Umbilical cord (tissue), 2 donors: Measurements from ENCODE around the gene ZNF555. TPM values are rescaled to one million over a fixed set of nuclear protein-coding genes. Genes with fewer than 3 reads are reported as not detected.
A peak's percentile ranks its signal among the peaks of the same experiment; 100 is the strongest.
"Not testable (repeated sequence)": the region's sequence is repeated elsewhere in the genome, so short reads cannot be mapped to it uniquely, and the experiment has no call there.

Experiments used
- DNase-seq: peaks from one replicate; pipeline ENCODE4 v3.0.0-alpha.2; 2015; ENCODE audit warnings: low spot score
- total RNA-seq: library from RNA; depleted of rRNA; stranded (reverse); fragments of >200 nt; gene quantifications from one replicate; pipeline ENCODE4 v1.2.3, GENCODE V29; 2014; ENCODE audit warnings: low replicate concordance; ENCODE audit not compliant: insufficient read depth

The ZNF555 gene
- total RNA-seq, 1 donor from 2014 or later: 7.0 TPM

DNA sequence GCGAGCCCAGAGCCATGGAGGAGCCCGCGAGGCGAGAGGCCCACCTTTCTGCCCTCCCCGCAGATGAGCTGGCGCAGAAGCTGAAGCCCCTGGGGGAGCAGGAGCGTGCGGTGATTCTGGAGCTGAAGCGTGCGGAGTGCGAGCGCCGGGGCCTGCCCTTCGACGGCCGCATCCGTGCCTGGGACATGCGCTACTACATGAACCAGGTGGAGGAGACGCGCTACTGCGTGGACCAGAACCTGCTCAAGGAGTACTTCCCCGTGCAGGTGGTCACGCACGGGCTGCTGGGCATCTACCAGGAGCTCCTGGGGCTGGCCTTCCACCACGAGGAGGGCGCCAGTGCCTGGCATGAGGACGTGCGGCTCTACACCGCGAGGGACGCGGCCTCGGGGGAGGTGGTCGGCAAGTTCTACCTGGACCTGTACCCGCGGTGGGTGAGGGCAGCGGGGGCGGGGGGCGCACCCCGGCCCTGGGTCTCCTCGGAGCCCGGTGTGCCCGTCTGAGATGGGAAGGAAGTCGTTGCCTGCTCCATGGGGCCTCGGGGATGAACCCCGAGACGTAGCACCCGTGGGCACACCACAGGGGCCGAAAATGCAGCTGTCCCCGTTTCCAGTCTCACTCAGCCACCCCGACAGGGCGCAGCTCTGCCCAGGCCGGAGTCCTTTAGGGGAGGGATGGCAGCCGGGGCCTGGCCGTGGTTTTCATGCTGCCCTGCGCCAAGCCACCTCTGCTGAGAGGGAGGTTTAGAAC lies 33.7 kb upstream of the ZNF555 start:
- DNase-seq: no peak

DNA sequence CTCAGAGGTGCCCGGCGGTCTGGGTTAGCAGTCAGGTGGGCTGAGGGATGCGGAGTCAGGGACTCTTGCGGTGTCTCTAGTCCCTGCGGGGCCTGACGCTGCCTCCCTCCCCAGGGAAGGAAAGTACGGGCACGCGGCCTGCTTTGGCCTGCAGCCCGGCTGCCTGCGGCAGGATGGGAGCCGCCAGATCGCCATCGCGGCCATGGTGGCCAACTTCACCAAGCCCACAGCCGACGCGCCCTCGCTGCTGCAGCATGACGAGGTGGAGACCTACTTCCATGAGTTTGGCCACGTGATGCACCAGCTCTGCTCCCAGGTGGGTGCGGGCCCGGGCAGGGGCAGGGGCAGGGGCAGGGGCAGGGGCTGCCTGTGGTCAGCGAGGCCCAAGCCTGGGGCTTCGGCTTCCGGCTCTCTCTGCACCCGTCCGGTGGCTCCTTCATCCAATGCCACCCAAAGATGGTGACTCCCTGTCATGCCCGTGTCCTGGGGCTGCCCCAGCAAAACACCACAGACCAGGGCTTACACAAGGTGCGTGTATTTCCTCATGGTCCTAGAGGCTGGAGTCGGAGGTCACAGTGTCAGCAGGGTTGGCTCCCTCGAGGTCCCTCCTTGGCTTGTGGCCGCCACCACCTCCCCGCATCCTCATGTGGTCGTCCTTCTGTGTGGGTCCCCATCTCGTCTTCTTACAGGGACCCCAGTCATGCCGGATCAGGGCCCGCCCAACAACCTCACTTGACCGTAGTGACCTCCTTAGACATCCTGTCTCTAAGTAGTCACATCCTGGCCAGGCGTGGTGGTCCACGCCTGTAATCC lies 32.9 kb upstream of the ZNF555 start:
- no peak for DNase-seq

DNA sequence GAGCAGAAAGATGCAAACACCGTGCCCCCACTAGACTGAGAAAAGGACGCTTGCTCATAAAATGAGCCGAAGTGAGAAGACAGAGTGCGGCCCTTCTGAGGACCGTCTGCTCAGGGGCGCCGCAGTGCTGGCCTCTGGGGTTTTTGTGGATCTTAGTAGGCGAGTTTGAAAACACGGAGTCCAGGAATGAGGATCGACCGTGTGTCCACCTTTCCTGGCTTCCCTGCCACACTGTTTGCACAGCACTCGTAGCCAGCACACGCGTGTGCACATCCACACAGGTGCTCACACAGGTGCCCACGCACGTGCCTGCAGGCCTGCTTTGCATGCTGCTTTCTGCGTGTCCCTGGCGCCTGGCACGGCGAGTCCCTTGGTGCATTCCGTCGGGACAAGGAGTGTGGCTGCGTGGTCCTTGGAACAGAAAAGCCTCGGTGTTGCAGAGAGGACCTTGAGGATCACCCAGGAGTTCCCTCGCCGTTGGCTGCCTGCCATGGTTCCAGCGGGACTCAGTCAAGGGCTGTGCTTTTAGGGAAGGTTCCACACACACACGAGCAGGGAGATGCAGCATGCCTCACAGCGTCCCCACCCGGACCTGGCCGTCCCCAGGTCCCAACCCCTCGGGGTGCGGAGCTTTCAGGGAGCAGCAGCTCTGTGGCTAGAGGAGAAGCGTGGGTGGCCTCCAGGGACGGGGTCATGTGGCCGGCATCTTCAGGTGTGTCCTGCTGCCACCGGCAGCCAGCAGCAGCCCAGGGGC lies 31.7 kb upstream of the ZNF555 start:
- no peak for DNase-seq

GRCh38 chr19:2810141-2811091 lies 30.9 kb upstream of the ZNF555 start:
- DNase-seq: no peak

- no peak for DNase-seq
These were observed 30.0 kb upstream of the ZNF555 start for GRCh38 chr19:2811221-2811722.

GRCh38 chr19:2811735-2812413 lies 29.4 kb upstream of the ZNF555 start:
- no peak for DNase-seq

DNA sequence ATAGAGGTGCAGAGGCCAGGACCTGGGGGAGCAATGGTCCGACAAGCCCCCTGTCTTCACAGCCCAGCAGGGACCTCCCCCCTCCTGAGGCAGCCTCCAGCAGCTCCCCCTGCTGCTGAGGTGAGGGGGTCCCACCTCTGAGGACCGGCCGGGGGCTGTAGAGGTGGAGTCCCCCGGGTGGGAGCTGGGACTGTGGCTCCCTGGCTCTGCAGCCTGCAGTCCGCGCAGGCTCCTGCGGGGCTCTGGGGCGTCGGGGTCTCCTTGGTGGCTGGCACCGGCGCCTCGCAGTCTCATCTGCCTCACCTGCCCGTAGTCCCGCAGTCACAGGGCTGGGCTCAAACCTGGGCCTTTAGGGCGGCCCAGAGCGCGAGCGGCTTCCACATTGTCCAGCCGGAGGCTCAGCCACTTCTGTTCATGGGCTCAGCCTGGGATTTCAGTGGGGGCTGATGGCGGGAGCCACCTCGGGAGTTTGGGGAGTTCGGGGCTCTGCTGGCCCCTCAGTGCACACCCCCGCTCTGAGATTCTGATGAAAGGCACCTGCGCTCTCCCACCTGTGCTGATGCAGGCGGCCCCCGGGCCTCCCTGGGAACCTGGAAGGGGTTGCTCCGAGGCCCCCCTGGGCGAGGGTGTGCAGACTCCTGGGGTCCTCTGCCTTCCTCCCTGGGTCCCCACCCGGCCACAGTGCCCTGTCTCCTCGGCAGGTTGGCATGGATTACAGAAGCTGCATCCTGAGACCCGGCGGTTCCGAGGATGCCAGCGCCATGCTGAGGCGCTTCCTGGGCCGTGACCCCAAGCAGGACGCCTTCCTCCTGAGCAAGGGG lies 28.7 kb upstream of the ZNF555 start:
- no peak for DNase-seq

- DNase-seq: peak; percentile 11
These were observed 27.8 kb upstream of the ZNF555 start for GRCh38 chr19:2813235-2814160.

GRCh38 chr19:2814426-2814825 lies 26.8 kb upstream of the ZNF555 start:
- DNase-seq: no peak

- no peak for DNase-seq
These were observed 26.1 kb upstream of the ZNF555 start for GRCh38 chr19:2815191-2815614.

DNA sequence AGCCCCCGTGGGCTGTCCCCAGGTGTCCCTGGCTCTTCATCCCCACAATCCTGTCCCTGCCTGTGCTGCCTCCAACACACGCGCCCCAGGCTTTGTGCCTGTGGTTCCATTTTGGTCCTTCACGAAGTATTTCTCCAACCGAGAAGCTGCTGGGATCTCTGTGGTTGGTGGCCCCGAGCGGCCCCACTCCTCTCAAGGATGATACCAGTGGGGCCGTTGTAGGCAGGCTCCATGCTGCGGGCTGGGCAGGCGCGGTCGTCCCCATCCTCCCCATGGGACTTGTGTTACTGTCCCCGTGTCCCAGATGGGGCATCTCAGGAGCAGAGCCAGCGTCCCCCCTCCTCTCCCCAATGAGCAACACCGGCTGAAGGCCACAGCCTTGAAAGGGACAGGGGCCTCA lies 25.4 kb upstream of the ZNF555 start:
- DNase-seq: no peak

GRCh38 chr19:2816641-2817040 lies 24.6 kb upstream of the ZNF555 start:
- DNase-seq: no peak

DNA sequence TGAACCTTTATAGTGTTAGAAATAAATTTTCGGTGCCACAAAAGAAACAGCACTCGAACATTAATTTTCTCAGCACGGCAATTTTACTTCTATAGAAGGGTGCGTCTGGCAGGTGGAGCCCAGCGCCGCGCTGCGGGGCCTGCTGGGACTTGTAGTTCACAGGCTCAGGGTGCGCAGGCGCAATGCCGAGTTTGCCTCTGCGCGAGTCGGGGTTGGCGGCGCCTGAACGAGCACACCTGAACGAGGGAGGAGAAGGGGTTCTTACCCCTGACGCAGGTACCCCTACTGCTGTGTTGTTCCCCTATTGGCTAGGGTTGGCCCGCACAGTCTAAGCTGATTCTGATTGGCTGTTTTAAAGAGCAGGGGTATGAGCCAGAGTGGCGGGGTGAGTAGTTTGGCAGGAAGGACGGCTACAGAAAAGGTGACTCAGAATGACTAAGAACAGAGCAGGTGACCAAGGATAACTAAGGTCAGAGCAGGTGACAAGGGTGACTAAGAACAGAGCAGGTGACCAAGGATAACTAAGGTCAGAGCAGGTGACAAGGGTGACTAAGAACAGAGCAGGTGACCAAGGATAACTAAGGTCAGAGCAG lies 23.9 kb upstream of the ZNF555 start:
- DNase-seq: not testable (repeated sequence)

DNA sequence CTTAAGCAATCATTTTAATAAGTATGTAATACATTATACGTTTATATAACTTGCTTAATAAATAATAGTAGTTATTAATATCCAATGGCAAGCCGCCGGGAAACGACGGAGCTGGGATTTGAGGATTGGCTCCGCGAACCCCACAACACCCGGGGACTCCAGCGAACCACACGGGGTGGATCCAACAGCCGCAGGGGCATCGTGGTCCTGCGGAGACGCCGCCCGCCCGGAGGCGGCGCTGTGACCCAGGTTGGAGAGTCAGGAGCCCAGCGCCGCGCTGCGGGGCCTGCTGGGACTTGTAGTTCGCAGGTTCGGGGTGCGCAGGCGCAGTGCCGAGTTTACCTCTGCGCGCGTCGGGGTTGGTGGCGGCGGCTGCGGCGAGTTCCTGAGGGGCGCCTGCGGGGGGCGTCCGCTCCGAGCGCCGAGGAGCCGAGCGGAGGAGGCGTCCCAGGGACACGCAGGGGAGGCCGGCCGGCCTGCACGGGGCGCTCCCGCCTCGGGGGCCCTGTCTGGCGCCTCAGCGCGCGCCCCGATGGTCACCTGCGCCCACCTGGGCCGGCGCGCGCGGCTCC lies 21.6 kb upstream of the ZNF555 start, which contains the start of gene ZNF554:
ZNF554 (plus strand) TSS at position 329 of the 572 bp plus-strand sequence; CDS start at position 533, 204 bp downstream.
- DNase-seq: peak; percentile 96

GRCh38 chr19:2820112-2820702 lies 21.1 kb upstream of the ZNF555 start:
- DNase-seq: no peak

DNA sequence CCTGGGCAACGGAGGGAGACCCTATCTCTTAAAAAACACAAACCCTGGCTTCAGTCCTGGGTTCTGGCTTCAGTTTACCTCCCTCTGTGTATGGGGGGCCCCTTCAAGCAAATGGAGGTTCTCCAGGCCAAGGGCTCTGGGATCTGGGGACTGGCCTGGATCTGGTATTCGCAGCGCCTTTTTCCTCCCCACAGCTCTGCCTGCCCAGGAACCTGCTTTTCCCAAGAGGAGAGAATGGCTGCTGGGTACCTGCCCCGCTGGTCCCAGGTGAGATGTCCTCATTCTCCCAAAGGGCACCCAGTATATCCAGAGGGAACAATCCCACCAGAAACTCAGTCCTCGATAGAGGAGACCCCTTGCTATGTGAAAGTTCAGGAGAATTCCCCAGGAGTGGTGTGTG lies 18.4 kb upstream of the ZNF555 start:
- DNase-seq: no peak

- DNase-seq: no peak
These were observed 17.6 kb upstream of the ZNF555 start for GRCh38 chr19:2823646-2824045.
